B cell (primary cell): ENCODE measurements around the gene AMZ2. TPM values are rescaled to one million over a fixed set of nuclear protein-coding genes. Genes with fewer than 3 reads are reported as not detected.

ENCODE experiments used
- ATAC-seq: fragments of 200-7000 bp; cut with Tn5 transposase; one replicate; pipeline ENCODE4 v1.10.0; 2021; ENCODE audit warnings: low read depth, mild to moderate bottlenecking, moderate number of reproducible peaks, moderate library complexity
- CTCF ChIA-PET: fragments of 350-600 bp; sonication (Branson Sonifier 250); formaldehyde crosslinking; loops from one replicate; lab custom pipeline; 2021; ENCODE audit warnings: antibody characterized with exemption, inconsistent platforms; lab: Charles Lee
- POLR2A ChIA-PET: fragments of 350-600 bp; sonication (Branson Sonifier 250); formaldehyde crosslinking; loops from one replicate; lab custom pipeline; 2021; ENCODE audit warnings: antibody characterized with exemption; lab: Charles Lee
- DNase-seq: peaks from one replicate; pipeline ENCODE4 v3.0.0; 2013
- H2AFZ ChIP-seq: 2 replicates; pipeline ENCODE4 v1.6.1; 2012; ENCODE audit warnings: mild to moderate bottlenecking, low read depth, low read length; ENCODE audit not compliant: insufficient read depth, poor library complexity, severe bottlenecking
- H3K27ac ChIP-seq, 2 donors: 1 replicate in 1 of 2; 2 replicates in 1 of 2; pipeline ENCODE4 v1.5.1; 2012 to 2013; ENCODE audit warnings: low read length in 2 of 2, mild to moderate bottlenecking in 2 of 2, moderate library complexity in 1 of 2
- H3K27me3 ChIP-seq, 4 experiments: fragments of 200-600 bp in 1 of 4; sonication (generic) in 1 of 4; replicated peaks in 1 of 4; 1 replicate in 2 of 4; 2 replicates in 2 of 4; pipeline versions ENCODE4 v1.6.1 to v1.7.0; 2013 to 2016; ENCODE audit warnings: low read length in 3 of 4, mild to moderate bottlenecking in 2 of 4, mixed read lengths in 1 of 4, moderate library complexity in 1 of 4; ENCODE audit not compliant: insufficient read depth in 4 of 4, control insufficient read depth in 3 of 4; ENCODE audit errors: control extremely low read depth in 1 of 4
- H3K36me3 ChIP-seq, 2 experiments: replicated peaks in 1 of 2; 1 replicate in 1 of 2; 2 replicates in 1 of 2; pipeline versions ENCODE4 v1.6.1 to v1.7.1; 2013; ENCODE audit warnings: low read length in 1 of 2; ENCODE audit not compliant: insufficient read depth in 2 of 2, control insufficient read depth in 1 of 2; ENCODE audit errors: control extremely low read depth in 1 of 2, extremely low read depth in 1 of 2
- H3K4me1 ChIP-seq, 2 donors: fragments of 200-600 bp in 1 of 2; sonication (generic) in 1 of 2; 1 replicate in 1 of 2; 2 replicates in 1 of 2; pipeline versions ENCODE4 v1.5.1 to v1.6.1; 2013 to 2017; ENCODE audit warnings: low read length in 2 of 2; ENCODE audit not compliant: control insufficient read depth in 2 of 2, insufficient read depth in 2 of 2
- H3K4me2 ChIP-seq: replicated peaks from 2 replicates; pipeline ENCODE3; 2012; ENCODE audit warnings: mild to moderate bottlenecking, low read depth, low read length; ENCODE audit not compliant: poor library complexity, severe bottlenecking
- H3K4me3 ChIP-seq, 5 experiments: fragments of 200-600 bp in 1 of 5; sonication (generic) in 1 of 5; 1 replicate in 3 of 5; 2 replicates in 2 of 5; pipeline versions ENCODE4 v1.5.1 to v1.7.0; 2011 to 2016; ENCODE audit warnings: low read length in 4 of 5, mild to moderate bottlenecking in 4 of 5, low read depth in 2 of 5, control low read depth in 1 of 5, moderate library complexity in 1 of 5; ENCODE audit not compliant: insufficient read depth in 1 of 5; ENCODE audit errors: control extremely low read depth in 1 of 5, extremely low read depth in 1 of 5
- H3K79me2 ChIP-seq: fragments of 200-600 bp; sonication (generic); one replicate; pipeline ENCODE4 v1.6.0; 2016; ENCODE audit warnings: low read length; ENCODE audit not compliant: control insufficient read depth, insufficient read depth
- H3K9ac ChIP-seq: fragments of 200-600 bp; sonication (generic); 2 replicates; pipeline ENCODE4 v1.6.1; 2017; ENCODE audit warnings: mild to moderate bottlenecking, low read length, moderate library complexity
- H3K9me3 ChIP-seq, 3 donors: one replicate each; pipeline versions ENCODE4 v1.6.1 to v1.7.1; 2013; ENCODE audit warnings: low read length in 2 of 3; ENCODE audit not compliant: control insufficient read depth in 2 of 3, insufficient read depth in 1 of 3; ENCODE audit errors: control extremely low read depth in 1 of 3
- H4K20me1 ChIP-seq: 2 replicates; pipeline ENCODE4 v1.6.0; 2012; ENCODE audit warnings: mild to moderate bottlenecking, low read length; ENCODE audit not compliant: insufficient read depth, control insufficient read depth, poor library complexity, severe bottlenecking
- H3K27ac Mint-ChIP-seq: one replicate; pipeline ENCODE4 v1.8.0; 2021; ENCODE audit warnings: mixed read lengths
- H3K27me3 Mint-ChIP-seq: one replicate; pipeline ENCODE4 v1.8.0; 2021; ENCODE audit warnings: mixed read lengths
- H3K4me1 Mint-ChIP-seq: one replicate; pipeline ENCODE4 v1.8.0; 2021; ENCODE audit warnings: mixed read lengths
- H3K4me3 Mint-ChIP-seq: one replicate; pipeline ENCODE4 v1.8.0; 2021; ENCODE audit warnings: mixed read lengths
- H3K9me3 Mint-ChIP-seq: one replicate; pipeline ENCODE4 v1.8.0; 2022; ENCODE audit warnings: mixed read lengths; ENCODE audit not compliant: insufficient read depth
- EZH2 ChIP-seq: IDR thresholded peaks from 2 replicates; pipeline ENCODE4 v1.6.1; 2012; ENCODE audit warnings: borderline replicate concordance, low read depth, mild to moderate bottlenecking, moderate library complexity, low read length; ENCODE audit not compliant: insufficient read depth, poor library complexity, severe bottlenecking
- WGBS: methylation state at CpG from one replicate; pipeline ENCODE4 v1.1.5; 2013; ENCODE audit warnings: missing lambda C conversion rate; ENCODE audit not compliant: insufficient coverage; 5-methylcytosine and 5-hydroxymethylcytosine counted together
- intact Hi-C: fragments of 100-400 bp; cut with micrococcal nuclease; formaldehyde crosslinking; loops from one replicate; pipeline ENCODE4 v1.10.0; 2022
- polyA plus RNA-seq: library from polyadenylated mRNA; depleted of rRNA; stranded (reverse); fragments of >200 nt; gene quantifications from 2 replicates; pipeline ENCODE4 v1.2.3, GENCODE V29; 2012
- total RNA-seq, 2 donors: library from RNA; stranded (reverse); fragments of 120-200 nt in 1 of 2; gene quantifications; 1 replicate in 1 of 2; 2 replicates in 1 of 2; pipeline versions ENCODE4 v1.2.3 to v1.2.4, GENCODE V29; 2013 to 2022
- TF ChIP-seq, protein P1 (sequence below): fragments of 200-600 bp; IDR thresholded peaks from one replicate; pipeline ENCODE4 v1.8.0; 2022; ENCODE audit warnings: antibody characterized with exemption, mild to moderate bottlenecking

AMZ2 gene
- total and polyA plus RNA-seq, 2 donors (not counting 1 experiment from before 2014, with no cell fraction given): 64.1 to 70.7 TPM

DNA sequence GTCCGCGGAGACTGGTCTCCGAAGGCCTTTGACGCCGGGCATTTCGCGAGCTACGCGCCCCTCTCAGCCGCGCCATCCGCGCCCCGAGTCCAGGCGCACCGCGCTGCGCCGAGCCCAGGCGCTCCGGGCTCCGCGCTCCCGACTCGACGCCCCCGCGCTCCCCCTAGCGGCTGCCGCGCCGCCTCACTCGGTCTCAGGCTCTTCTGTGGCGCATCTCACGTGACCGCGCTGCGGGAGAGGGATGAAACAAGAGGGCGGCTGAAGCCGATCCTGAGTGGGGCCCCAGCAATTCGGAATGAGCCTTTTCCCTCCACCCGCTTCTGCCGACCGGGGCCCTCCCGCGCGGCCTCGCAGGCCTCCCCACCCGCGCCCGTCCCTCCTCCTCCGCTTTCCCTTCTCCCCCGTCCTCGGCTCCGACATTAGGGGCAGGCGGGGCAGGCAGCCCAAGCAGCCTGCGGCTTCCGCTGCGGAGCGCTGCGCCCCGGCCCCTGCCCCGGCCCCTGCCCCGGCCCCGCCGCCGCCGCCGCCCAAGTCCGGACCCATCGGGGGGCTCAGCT lies 42.5 kb upstream of the AMZ2 start:
- ChIA-PET CTCF (interaction anchor here (0.5 to 7.7 kb wide), 24 partner anchors 9 to 261 kb away, joined by 3 to 153 read pairs (median 4); partner anchors contain the start of genes AMZ2, ARSG, SLC16A6 and WIPI1), POLR2A (interaction anchor here (0.6 to 2.8 kb wide), 13 partner anchors 9 to 252 kb away, joined by 3 to 33 read pairs (median 4); partner anchors contain the start of genes AMZ2, ARSG, SLC16A6 and WIPI1)
- WGBS: under 1% methylated on average over 71 of the region's 71 CpGs
- Histone ChIP-seq H4K20me1 (no peaks in the 10 kb centered on the region), H3K4me1 (peaks cover 25 to 37% of the 10 kb centered on the region in 2 donors), H3K9ac (peak overlapping the region; percentile 79), H3K4me2 (peak overlapping the region; percentile 82), H2AFZ (peak overlapping the region; percentile 73), H3K9me3 (peaks cover 0 to 7% (median 0%) of the 10 kb centered on the region in 3 donors), H3K79me2 (peaks cover 42% of the 10 kb centered on the region), H3K27me3 (peaks cover 0 to 4% (median under 1%) of the 10 kb centered on the region in 4 experiments), H3K36me3 (peaks cover 4 to 14% of the 10 kb centered on the region in 2 experiments), H3K4me3 (peak overlapping the region in 4 of 5 experiments; percentile 71 to 92 (median 76)), H3K27ac (peak overlapping the region; percentile 88 to 92)
- TF ChIP-seq EZH2: no peak
- TF ChIP-seq, protein P1, sequence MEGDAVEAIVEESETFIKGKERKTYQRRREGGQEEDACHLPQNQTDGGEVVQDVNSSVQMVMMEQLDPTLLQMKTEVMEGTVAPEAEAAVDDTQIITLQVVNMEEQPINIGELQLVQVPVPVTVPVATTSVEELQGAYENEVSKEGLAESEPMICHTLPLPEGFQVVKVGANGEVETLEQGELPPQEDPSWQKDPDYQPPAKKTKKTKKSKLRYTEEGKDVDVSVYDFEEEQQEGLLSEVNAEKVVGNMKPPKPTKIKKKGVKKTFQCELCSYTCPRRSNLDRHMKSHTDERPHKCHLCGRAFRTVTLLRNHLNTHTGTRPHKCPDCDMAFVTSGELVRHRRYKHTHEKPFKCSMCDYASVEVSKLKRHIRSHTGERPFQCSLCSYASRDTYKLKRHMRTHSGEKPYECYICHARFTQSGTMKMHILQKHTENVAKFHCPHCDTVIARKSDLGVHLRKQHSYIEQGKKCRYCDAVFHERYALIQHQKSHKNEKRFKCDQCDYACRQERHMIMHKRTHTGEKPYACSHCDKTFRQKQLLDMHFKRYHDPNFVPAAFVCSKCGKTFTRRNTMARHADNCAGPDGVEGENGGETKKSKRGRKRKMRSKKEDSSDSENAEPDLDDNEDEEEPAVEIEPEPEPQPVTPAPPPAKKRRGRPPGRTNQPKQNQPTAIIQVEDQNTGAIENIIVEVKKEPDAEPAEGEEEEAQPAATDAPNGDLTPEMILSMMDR: peak; percentile 85
- Mint-ChIP-seq H3K27me3 (no peaks in the 10 kb centered on the region), H3K4me3 (peak overlapping the region; percentile 93), H3K9me3 (no peaks in the 10 kb centered on the region), H3K4me1 (peaks cover 39% of the 10 kb centered on the region), H3K27ac (peak overlapping the region; percentile 96)
- ATAC-seq: peak; percentile 79
- intact Hi-C loops: loop anchor here (1.0 to 10.0 kb wide), 6 partner anchors 32 to 252 kb away; partner anchors contain the start of genes KPNA2 and WIPI1
- DNase-seq: peak; percentile 95
